Stimulated activated naive CD4-positive, alpha-beta T cell treated with Interleukin-2 at 50 U/mL for 16 hours (primary cell): ENCODE results near the gene ABCC10.
"Not testable (repeated sequence)": the region's sequence is repeated elsewhere in the genome, so short reads cannot be mapped to it uniquely, and the experiment has no call there.

Experiments
- DNase-seq: peaks from one replicate; lab custom pipeline; 2025; lab: John Stamatoyannopoulos, UW

ABCC10 gene

DNA sequence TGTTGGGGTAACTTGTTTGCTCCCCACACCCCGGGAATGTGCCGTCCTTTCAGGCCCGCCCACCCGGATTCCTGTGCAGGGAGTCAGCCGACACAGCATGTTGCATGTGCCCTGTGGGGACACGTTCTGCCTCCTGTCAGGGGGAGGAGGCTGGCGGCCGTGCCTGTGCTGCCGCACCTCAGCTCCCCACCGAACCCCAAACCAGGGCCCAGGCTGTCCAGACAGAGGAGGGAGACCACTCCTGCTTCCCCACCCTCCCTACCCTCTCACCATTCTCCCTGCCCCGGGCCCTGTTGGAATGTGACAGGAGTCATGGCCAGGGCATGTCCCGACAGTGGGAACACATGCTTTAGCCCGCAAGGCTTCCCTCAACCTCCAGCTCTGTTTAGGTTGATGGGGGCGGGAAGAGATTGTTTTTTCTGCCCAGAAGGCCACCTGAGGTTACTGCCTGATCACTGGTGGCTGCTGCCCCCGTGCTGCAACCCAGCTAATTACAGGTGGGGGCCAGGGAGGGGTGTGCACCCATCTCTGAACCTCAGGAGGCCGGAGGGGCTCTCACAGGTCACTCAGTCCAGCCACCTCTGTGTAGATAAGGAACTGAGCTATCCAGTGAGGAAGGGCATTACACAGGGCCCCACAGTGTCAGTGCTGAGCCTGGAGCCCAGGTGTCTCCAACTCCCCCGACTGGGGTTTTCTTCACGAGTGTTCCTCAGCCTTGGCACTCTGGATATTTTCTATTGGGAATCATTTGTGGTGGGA, 69.2 kb downstream of the ABCC10 start:
- DNase-seq, result no peak

DNA sequence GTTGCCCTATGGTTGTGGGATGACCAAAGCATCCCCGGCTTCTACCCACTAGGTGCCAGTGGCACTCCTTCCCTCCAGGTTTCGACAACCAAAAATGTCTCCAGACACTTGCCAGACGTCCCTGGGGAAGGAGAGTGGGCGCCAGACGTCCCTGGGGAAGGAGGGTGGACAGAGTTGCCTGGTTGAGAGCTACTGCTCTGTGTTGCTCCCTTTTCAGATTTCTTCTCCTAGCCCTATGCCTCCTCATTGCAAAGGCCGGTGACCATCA, 69.7 kb downstream of the ABCC10 start:
- no peak for DNase-seq

DNA sequence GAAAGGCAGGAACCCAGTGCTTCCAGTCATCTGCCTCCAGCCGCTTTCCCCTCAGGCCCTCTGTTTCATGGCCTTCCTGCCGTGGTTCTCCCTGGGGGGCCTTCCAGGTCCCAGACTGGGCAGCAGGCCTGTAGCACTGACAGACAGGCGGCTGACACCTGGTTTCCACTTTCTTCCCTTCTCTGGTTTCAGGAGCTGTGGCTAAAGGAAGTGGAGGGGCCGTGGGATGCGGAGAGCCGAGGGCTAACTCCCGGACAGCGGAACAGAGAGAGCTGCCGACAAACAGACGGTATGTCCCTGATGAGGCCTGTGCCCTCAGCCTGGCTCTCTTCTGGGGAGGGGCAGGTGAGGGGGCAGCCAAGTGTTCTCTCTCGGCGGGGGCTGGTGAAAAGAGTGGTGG, 70.3 kb downstream of the ABCC10 start:
- DNase-seq, result no peak

DNA sequence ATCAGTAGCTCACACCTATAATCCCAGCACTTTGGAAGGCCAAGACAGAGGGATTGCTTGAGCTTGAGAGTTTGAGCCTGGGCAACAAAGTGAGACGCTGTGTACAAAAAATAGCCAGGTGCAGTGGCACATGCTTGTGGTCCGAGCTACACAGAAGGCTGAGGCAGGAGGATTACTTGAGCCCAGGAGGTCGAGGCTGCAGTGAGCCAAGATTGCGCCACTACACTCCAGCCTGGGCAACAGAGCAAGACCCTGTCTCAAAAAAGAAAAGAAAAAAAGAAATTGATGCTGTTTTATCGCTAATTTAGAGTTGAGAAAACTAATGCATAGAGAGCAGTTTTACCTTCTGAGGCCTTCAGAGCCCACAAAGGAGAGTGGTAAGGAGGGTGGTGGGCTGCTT, 71.0 kb downstream of the ABCC10 start:
- not testable (repeated sequence) for DNase-seq

DNA sequence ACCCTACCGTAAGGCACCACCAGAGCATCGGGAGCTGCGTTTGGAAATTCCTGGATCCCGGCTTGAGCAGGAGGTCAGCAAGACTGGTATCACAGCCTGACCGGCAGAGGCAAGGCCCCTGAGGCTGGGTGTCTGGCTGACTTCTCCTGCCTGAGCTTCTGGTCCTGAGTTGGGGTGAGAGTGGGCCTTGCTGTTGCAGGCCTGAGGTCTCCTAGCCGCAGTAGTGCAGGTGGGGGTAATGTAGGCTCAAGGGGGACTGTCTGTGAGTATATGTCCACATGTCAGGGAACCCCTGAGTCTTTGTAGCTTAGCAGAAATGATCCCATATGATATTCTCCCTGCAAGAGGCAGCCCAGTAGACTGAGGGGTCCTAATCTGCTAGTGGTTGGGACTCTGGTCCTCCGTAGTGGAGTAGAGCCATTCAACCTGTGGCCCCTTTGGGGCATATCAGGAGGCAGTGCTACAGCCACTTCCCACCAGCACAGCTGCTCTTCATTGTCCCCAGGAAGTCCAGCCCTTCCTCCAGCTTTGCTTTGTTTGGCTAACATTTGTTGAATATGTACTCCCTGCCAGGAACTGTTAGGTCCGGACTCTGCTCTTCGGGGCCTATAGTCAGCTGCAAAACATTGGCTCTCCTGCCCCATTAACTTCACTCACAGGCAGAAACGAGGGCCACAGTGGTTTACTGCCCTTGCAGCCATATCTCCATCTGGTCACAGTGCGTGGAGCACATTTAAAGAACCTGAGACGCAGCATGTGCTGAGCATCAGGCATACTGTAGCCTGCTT, 71.9 kb downstream of the ABCC10 start:
- DNase-seq, result no peak
